OCI-LY3 (cell line): Measurements from ENCODE around the gene DLGAP4.
A peak's percentile ranks its signal among the peaks of the same experiment; 100 is the strongest.

Source experiments
- H2AFZ ChIP-seq: fragments of 200-600, 300-600 bp; shearing (Covaris generic); 2 replicates; pipeline ENCODE4 v1.6.0; 2014; ENCODE audit warnings: antibody characterized with exemption, low read depth, low read length
- H3K27ac ChIP-seq: fragments of 200-600, 300-600 bp; sonication (generic); 2 replicates; pipeline ENCODE4 v1.5.1; 2014; ENCODE audit warnings: mild to moderate bottlenecking, low read length, moderate library complexity, mixed read lengths
- H3K27me3 ChIP-seq: fragments of 200-600, 300-600 bp; sonication (generic); 2 replicates; pipeline ENCODE4 v1.6.1; 2014; ENCODE audit warnings: low read depth, low read length, mixed read lengths
- H3K36me3 ChIP-seq: fragments of 200-600, 300-600 bp; sonication (generic); replicated peaks from 2 replicates; pipeline ENCODE3; 2014; ENCODE audit warnings: low read depth, low read length, mixed read lengths
- H3K4me1 ChIP-seq: fragments of 300-600, 200-600 bp; sonication (generic); 2 replicates; pipeline ENCODE4 v1.6.1; 2014; ENCODE audit warnings: low read length, mixed read lengths
- H3K4me2 ChIP-seq: fragments of 200-600, 300-600 bp; sonication (generic); 2 replicates; pipeline ENCODE4 v1.6.1; 2014; ENCODE audit warnings: low read length, mixed read lengths
- H3K4me3 ChIP-seq: fragments of 300-600, 200-600 bp; sonication (generic); 2 replicates; pipeline ENCODE4 v1.5.1; 2014; ENCODE audit warnings: antibody characterized with exemption, mild to moderate bottlenecking, low read length, moderate library complexity
- H3K79me2 ChIP-seq: fragments of 300-600, 200-600 bp; shearing (Covaris generic); 2 replicates; pipeline ENCODE4 v1.6.1; 2014; ENCODE audit warnings: mild to moderate bottlenecking, low read length, mixed read lengths
- H3K9ac ChIP-seq: fragments of 300-600, 200-600 bp; shearing (Covaris generic); 2 replicates; pipeline ENCODE4 v1.6.0; 2014; ENCODE audit warnings: mild to moderate bottlenecking, low read length, moderate library complexity
- H3K9me3 ChIP-seq: fragments of 200-600, 300-600 bp; shearing (Covaris generic); 2 replicates; pipeline ENCODE4 v1.6.1; 2014; ENCODE audit warnings: low read length, mixed read lengths; ENCODE audit not compliant: insufficient read depth
- H4K20me1 ChIP-seq: fragments of 200-600, 300-600 bp; sonication (generic); 2 replicates; pipeline ENCODE4 v1.6.1; 2016; ENCODE audit warnings: low read length, mixed read lengths; ENCODE audit not compliant: insufficient read depth
- CTCF ChIP-seq: fragments of 200-600, 300-600 bp; sonication (generic); IDR thresholded peaks from 2 replicates; pipeline ENCODE4 v1.5.1; 2014; ENCODE audit warnings: antibody characterized with exemption, low read length, low read depth
- EZH2phosphoT487 ChIP-seq: fragments of 200-600 bp; shearing (Covaris generic); IDR thresholded peaks from 2 replicates; pipeline ENCODE4 v1.6.1; 2018; ENCODE audit warnings: antibody characterized with exemption, mixed run types, low read depth

DLGAP4 gene

GRCh38 chr20:36565520-36565919, 259.4 kb downstream of the DLGAP4 start:
- H3K4me1 ChIP-seq: no peaks in the 10 kb centered on the region
- H3K27ac ChIP-seq: no peak overlapping the region
- no peaks in the 10 kb centered on the region for H3K27me3 ChIP-seq
- no peaks in the 10 kb centered on the region for H3K79me2 ChIP-seq
- no peak overlapping the region for H3K9ac ChIP-seq
- H3K36me3 ChIP-seq: peaks cover 17% of the 10 kb centered on the region
- H3K4me2 ChIP-seq: no peak overlapping the region
- H3K9me3 ChIP-seq: peaks cover 9% of the 10 kb centered on the region; the same call in 1 of the 2 replicates
- no peak overlapping the region for H2AFZ ChIP-seq
- no peaks in the 10 kb centered on the region for H4K20me1 ChIP-seq
- TF ChIP-seq EZH2phosphoT487: no peak
- no peak for TF ChIP-seq CTCF
- H3K4me3 ChIP-seq: no peak overlapping the region

- H3K4me3 ChIP-seq: no peak overlapping the region
Observed at GRCh38 chr20:36569847-36570429, 263.8 kb downstream of the DLGAP4 start.

GRCh38 chr20:36571564-36572504, 265.7 kb downstream of the DLGAP4 start:
- H3K27ac ChIP-seq: no peak overlapping the region

More at GRCh38 chr20:36569847-36570429, 263.8 kb downstream of the DLGAP4 start:
- peaks cover 2% of the 10 kb centered on the region for H4K20me1 ChIP-seq
- H3K4me1 ChIP-seq: peaks cover 8% of the 10 kb centered on the region
- peaks cover 8% of the 10 kb centered on the region for H3K36me3 ChIP-seq
- H3K9me3 ChIP-seq: peaks cover 8% of the 10 kb centered on the region; the same call in 1 of the 2 replicates
- H3K9ac ChIP-seq: no peak overlapping the region
- no peak overlapping the region for H3K27ac ChIP-seq
- H3K4me2 ChIP-seq: no peak overlapping the region
- H3K27me3 ChIP-seq: no peaks in the 10 kb centered on the region
- H2AFZ ChIP-seq: no peak overlapping the region
- peaks cover 15% of the 10 kb centered on the region for H3K79me2 ChIP-seq
- TF ChIP-seq EZH2phosphoT487 (no peak), CTCF (no peak)

More at GRCh38 chr20:36571564-36572504, 265.7 kb downstream of the DLGAP4 start:
- Histone ChIP-seq H3K4me2 (peak overlapping the region; percentile 82), H3K79me2 (peaks cover 34% of the 10 kb centered on the region), H3K4me1 (peaks cover 13% of the 10 kb centered on the region), H3K9me3 (no peaks in the 10 kb centered on the region), H3K4me3 (peak overlapping the region; percentile 81), H4K20me1 (peaks cover 21% of the 10 kb centered on the region), H3K27me3 (no peaks in the 10 kb centered on the region), H3K36me3 (peaks cover 9% of the 10 kb centered on the region), H2AFZ (no peak overlapping the region; the same call in 1 of the 2 replicates), H3K9ac (peak overlapping the region; percentile 84)
- TF ChIP-seq EZH2phosphoT487: no peak
- no peak for TF ChIP-seq CTCF
